Mesendoderm (in vitro differentiated cells): ENCODE measurements around the gene EXD2.

Source experiments
- DNase-seq: peaks from one replicate; pipeline ENCODE4 v3.0.0; 2013
- H2AK5ac ChIP-seq: 2 replicates; pipeline ENCODE4 v1.6.1; 2013; ENCODE audit warnings: low read length, inconsistent platforms
- H2BK120ac ChIP-seq: 2 replicates; pipeline ENCODE4 v1.6.1; 2013; ENCODE audit warnings: low read depth, mild to moderate bottlenecking, low read length, moderate library complexity, mixed read lengths
- H2BK15ac ChIP-seq: replicated peaks from 2 replicates; pipeline ENCODE4 v1.6.1; 2013; ENCODE audit warnings: low read depth, mild to moderate bottlenecking, moderate library complexity
- H2BK5ac ChIP-seq: 2 replicates; pipeline ENCODE4 v1.6.1; 2013; ENCODE audit warnings: low read length, inconsistent platforms
- H3K18ac ChIP-seq: 2 replicates; pipeline ENCODE4 v1.6.1; 2013; ENCODE audit warnings: mild to moderate bottlenecking, low read length, mixed read lengths
- H3K23ac ChIP-seq: one replicate; pipeline ENCODE4 v1.6.1; 2013; ENCODE audit warnings: low read length
- H3K27ac ChIP-seq: 2 replicates; pipeline ENCODE4 v1.5.1; 2013; ENCODE audit warnings: low read depth, mild to moderate bottlenecking, inconsistent platforms, low read length, moderate library complexity
- H3K27me3 ChIP-seq: 2 replicates; pipeline ENCODE4 v1.6.1; 2013; ENCODE audit warnings: low read length, control low read depth, mild to moderate bottlenecking, inconsistent platforms; ENCODE audit not compliant: insufficient read depth, poor library complexity
- H3K36me3 ChIP-seq: 2 replicates; pipeline ENCODE4 v1.6.1; 2013; ENCODE audit warnings: low read length, inconsistent platforms; ENCODE audit not compliant: control insufficient read depth, insufficient read depth
- H3K4ac ChIP-seq: one replicate; pipeline ENCODE4 v1.6.1; 2013; ENCODE audit warnings: low read depth, mild to moderate bottlenecking, low read length, moderate library complexity
- H3K4me1 ChIP-seq: 2 replicates; pipeline ENCODE4 v1.6.1; 2013; ENCODE audit warnings: low read depth, low read length, inconsistent platforms; ENCODE audit not compliant: control insufficient read depth
- H3K4me2 ChIP-seq: 2 replicates; pipeline ENCODE4 v1.6.1; 2013; ENCODE audit warnings: low read length
- H3K4me3 ChIP-seq: 2 replicates; pipeline ENCODE4 v1.5.1; 2013; ENCODE audit warnings: mild to moderate bottlenecking, low read length
- H3K56ac ChIP-seq: one replicate; pipeline ENCODE4 v1.6.1; 2013; ENCODE audit warnings: low read length
- H3K79me1 ChIP-seq: 2 replicates; pipeline ENCODE4 v1.6.1; 2013; ENCODE audit warnings: low read length, inconsistent platforms
- H3K79me2 ChIP-seq: 2 replicates; pipeline ENCODE4 v1.6.1; 2013; ENCODE audit warnings: mild to moderate bottlenecking, low read length; ENCODE audit not compliant: control insufficient read depth, insufficient read depth
- H3K9ac ChIP-seq: 2 replicates; pipeline ENCODE4 v1.6.1; 2013; ENCODE audit warnings: low read length, inconsistent platforms
- H4K5ac ChIP-seq: one replicate; pipeline ENCODE4 v1.6.1; 2013; ENCODE audit warnings: low read length
- H4K8ac ChIP-seq: one replicate; pipeline ENCODE4 v1.6.1; 2013; ENCODE audit warnings: low read depth, mild to moderate bottlenecking, control low read depth, low read length, moderate library complexity
- WGBS: extraction: QIAGEN DNeasy Blood & Tissue Kit; methylation state at CpG from one replicate; pipeline ENCODE4 v1.1.7; 2013; ENCODE audit warnings: low lambda C conversion rate, missing lambda C conversion rate; ENCODE audit not compliant: insufficient coverage; ENCODE audit errors: extremely low coverage; 5-methylcytosine and 5-hydroxymethylcytosine counted together

Gene EXD2

GRCh38 chr14:69281450-69282169 lies 90.3 kb downstream of the EXD2 start:
- no peak overlapping the region for H3K23ac ChIP-seq
- H3K27ac ChIP-seq: no peak overlapping the region
- H2BK120ac ChIP-seq: no peak overlapping the region
- H3K4me2 ChIP-seq: no peak overlapping the region
- H3K79me1 ChIP-seq: no peaks in the 10 kb centered on the region
- DNase-seq: no peak
- H2BK5ac ChIP-seq: no peak overlapping the region
- no peak overlapping the region for H3K4me3 ChIP-seq
- H3K27me3 ChIP-seq: no peaks in the 10 kb centered on the region
- H3K56ac ChIP-seq: no peak overlapping the region
- WGBS: no CpG with 5 or more reads among the region's 10 CpGs
- H3K79me2 ChIP-seq: no peaks in the 10 kb centered on the region
- no peak overlapping the region for H3K18ac ChIP-seq
- H2BK15ac ChIP-seq: no peak overlapping the region
- H3K36me3 ChIP-seq: no peaks in the 10 kb centered on the region
- no peak overlapping the region for H3K4ac ChIP-seq
- H3K4me1 ChIP-seq: no peaks in the 10 kb centered on the region
- no peak overlapping the region for H4K8ac ChIP-seq
- no peak overlapping the region for H4K5ac ChIP-seq
- no peak overlapping the region for H2AK5ac ChIP-seq
- H3K9ac ChIP-seq: no peak overlapping the region

- no CpG with 5 or more reads among the region's 6 CpGs for WGBS
- H3K4me2 ChIP-seq: no peak overlapping the region
- H3K56ac ChIP-seq: no peak overlapping the region
- H3K27me3 ChIP-seq: no peaks in the 10 kb centered on the region
- no peak overlapping the region for H3K23ac ChIP-seq
- H2BK15ac ChIP-seq: no peak overlapping the region
- no peak overlapping the region for H3K9ac ChIP-seq
- no peak overlapping the region for H3K4ac ChIP-seq
- H3K18ac ChIP-seq: no peak overlapping the region
- H3K27ac ChIP-seq: no peak overlapping the region
- no peak overlapping the region for H2BK120ac ChIP-seq
- no peaks in the 10 kb centered on the region for H3K79me1 ChIP-seq
- H4K8ac ChIP-seq: no peak overlapping the region
- DNase-seq: no peak
- H2AK5ac ChIP-seq: no peak overlapping the region
- H3K4me3 ChIP-seq: no peak overlapping the region
- H4K5ac ChIP-seq: no peak overlapping the region
- no peak overlapping the region for H2BK5ac ChIP-seq
- no peaks in the 10 kb centered on the region for H3K36me3 ChIP-seq
- no peaks in the 10 kb centered on the region for H3K4me1 ChIP-seq
- no peaks in the 10 kb centered on the region for H3K79me2 ChIP-seq
Observed at GRCh38 chr14:69282448-69282847, 91.2 kb downstream of the EXD2 start.

GRCh38 chr14:69284170-69284569 lies 92.9 kb downstream of the EXD2 start:
- H3K9ac ChIP-seq: no peak overlapping the region
- H3K18ac ChIP-seq: no peak overlapping the region
- no peak overlapping the region for H3K23ac ChIP-seq
- WGBS: no CpG with 5 or more reads among the region's 9 CpGs
- no peaks in the 10 kb centered on the region for H3K79me2 ChIP-seq
- no peaks in the 10 kb centered on the region for H3K36me3 ChIP-seq
- DNase-seq: no peak
- no peak overlapping the region for H3K4me3 ChIP-seq
- no peak overlapping the region for H3K27ac ChIP-seq
- no peak overlapping the region for H2BK120ac ChIP-seq
- no peak overlapping the region for H2BK5ac ChIP-seq
- no peak overlapping the region for H4K5ac ChIP-seq
- no peaks in the 10 kb centered on the region for H3K4me1 ChIP-seq
- H2BK15ac ChIP-seq: no peak overlapping the region
- no peak overlapping the region for H3K4me2 ChIP-seq
- no peak overlapping the region for H4K8ac ChIP-seq
- H3K27me3 ChIP-seq: no peaks in the 10 kb centered on the region
- no peak overlapping the region for H3K56ac ChIP-seq
- H2AK5ac ChIP-seq: no peak overlapping the region
- H3K79me1 ChIP-seq: no peaks in the 10 kb centered on the region
- no peak overlapping the region for H3K4ac ChIP-seq

GRCh38 chr14:69285661-69286255 lies 94.5 kb downstream of the EXD2 start:
- H3K23ac ChIP-seq: no peak overlapping the region
- H3K36me3 ChIP-seq: no peaks in the 10 kb centered on the region
- no peak overlapping the region for H4K8ac ChIP-seq
- no peaks in the 10 kb centered on the region for H3K79me1 ChIP-seq
- H3K9ac ChIP-seq: no peak overlapping the region
- H2BK5ac ChIP-seq: no peak overlapping the region
- no peak for DNase-seq
- no peak overlapping the region for H3K4ac ChIP-seq
- no peaks in the 10 kb centered on the region for H3K4me1 ChIP-seq
- no peaks in the 10 kb centered on the region for H3K79me2 ChIP-seq
- H2AK5ac ChIP-seq: no peak overlapping the region
- H3K18ac ChIP-seq: no peak overlapping the region
- no peak overlapping the region for H3K27ac ChIP-seq
- no peak overlapping the region for H3K4me2 ChIP-seq
- no peak overlapping the region for H4K5ac ChIP-seq
- no CpG with 5 or more reads among the region's 7 CpGs for WGBS
- H3K4me3 ChIP-seq: no peak overlapping the region
- H3K27me3 ChIP-seq: no peaks in the 10 kb centered on the region
- H2BK120ac ChIP-seq: no peak overlapping the region
- H2BK15ac ChIP-seq: no peak overlapping the region
- no peak overlapping the region for H3K56ac ChIP-seq

GRCh38 chr14:69287098-69288010 lies 96.1 kb downstream of the EXD2 start:
- Histone ChIP-seq H2BK15ac (no peak overlapping the region), H3K18ac (no peak overlapping the region), H2AK5ac (no peak overlapping the region), H3K4me3 (no peak overlapping the region), H2BK5ac (no peak overlapping the region), H3K27ac (no peak overlapping the region), H3K23ac (no peak overlapping the region), H3K4me2 (no peak overlapping the region), H3K56ac (no peak overlapping the region), H3K4me1 (peaks cover 2% of the 10 kb centered on the region), H3K9ac (no peak overlapping the region), H3K36me3 (no peaks in the 10 kb centered on the region), H4K5ac (no peak overlapping the region), H3K79me1 (no peaks in the 10 kb centered on the region), H3K79me2 (no peaks in the 10 kb centered on the region), H4K8ac (no peak overlapping the region), H3K27me3 (no peaks in the 10 kb centered on the region), H3K4ac (no peak overlapping the region), H2BK120ac (no peak overlapping the region)
- DNase-seq: peak; percentile 64
- no CpG with 5 or more reads among the region's 9 CpGs for WGBS
